ENCODE measurements around the gene B3GNT5.
A peak's percentile ranks its signal among the peaks of the same experiment; 100 is the strongest.

The B3GNT5 gene

DNA sequence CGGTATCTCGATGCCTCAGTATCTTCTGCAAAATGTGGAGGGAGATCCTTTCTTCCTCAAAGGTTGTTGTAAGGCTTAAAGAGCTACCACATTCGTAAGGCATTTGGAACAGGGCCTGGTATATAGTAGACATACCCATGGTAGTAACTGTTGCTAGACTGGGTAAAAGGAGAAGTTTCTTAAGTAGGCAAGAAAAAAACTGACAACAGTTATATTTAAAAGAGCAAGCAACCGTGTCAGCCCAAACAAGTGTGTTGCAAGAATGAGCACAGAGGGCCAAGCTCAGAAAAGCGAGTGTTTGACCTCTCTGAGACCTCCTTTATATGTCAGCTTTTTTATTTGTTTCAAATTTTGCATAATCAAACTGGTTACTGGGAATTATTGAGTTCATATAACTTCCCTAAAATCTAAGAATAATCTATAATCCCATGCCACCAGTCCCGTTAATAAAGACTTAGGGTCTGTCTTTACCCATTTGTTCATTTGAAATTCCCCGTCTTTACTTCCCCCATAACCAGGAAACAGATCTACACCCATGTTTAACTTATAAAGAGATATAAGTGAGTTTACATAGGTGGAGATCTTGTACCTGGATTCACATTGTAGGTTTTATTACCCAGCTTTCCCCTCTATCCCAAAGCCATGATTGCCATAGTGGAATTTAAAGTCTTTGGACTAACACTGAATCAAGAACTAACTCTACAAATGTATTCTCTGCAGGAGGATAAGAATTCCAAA lies 7.3 kb downstream of the B3GNT5 start:
- TF ChIP-seq, protein P1, sequence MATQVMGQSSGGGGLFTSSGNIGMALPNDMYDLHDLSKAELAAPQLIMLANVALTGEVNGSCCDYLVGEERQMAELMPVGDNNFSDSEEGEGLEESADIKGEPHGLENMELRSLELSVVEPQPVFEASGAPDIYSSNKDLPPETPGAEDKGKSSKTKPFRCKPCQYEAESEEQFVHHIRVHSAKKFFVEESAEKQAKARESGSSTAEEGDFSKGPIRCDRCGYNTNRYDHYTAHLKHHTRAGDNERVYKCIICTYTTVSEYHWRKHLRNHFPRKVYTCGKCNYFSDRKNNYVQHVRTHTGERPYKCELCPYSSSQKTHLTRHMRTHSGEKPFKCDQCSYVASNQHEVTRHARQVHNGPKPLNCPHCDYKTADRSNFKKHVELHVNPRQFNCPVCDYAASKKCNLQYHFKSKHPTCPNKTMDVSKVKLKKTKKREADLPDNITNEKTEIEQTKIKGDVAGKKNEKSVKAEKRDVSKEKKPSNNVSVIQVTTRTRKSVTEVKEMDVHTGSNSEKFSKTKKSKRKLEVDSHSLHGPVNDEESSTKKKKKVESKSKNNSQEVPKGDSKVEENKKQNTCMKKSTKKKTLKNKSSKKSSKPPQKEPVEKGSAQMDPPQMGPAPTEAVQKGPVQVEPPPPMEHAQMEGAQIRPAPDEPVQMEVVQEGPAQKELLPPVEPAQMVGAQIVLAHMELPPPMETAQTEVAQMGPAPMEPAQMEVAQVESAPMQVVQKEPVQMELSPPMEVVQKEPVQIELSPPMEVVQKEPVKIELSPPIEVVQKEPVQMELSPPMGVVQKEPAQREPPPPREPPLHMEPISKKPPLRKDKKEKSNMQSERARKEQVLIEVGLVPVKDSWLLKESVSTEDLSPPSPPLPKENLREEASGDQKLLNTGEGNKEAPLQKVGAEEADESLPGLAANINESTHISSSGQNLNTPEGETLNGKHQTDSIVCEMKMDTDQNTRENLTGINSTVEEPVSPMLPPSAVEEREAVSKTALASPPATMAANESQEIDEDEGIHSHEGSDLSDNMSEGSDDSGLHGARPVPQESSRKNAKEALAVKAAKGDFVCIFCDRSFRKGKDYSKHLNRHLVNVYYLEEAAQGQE (IDR thresholded peaks at IDR 0.05; ENCODE audit: insufficient replicate concordance, low read depth): no peak
- TF ChIP-seq POLR2AphosphoS5 (IDR thresholded peaks at IDR 0.05; ENCODE audit: low read depth): no peak
- no peak for TF ChIP-seq GABPA (IDR thresholded peaks at IDR 0.05; ENCODE audit: low read depth)
- TF ChIP-seq, protein P2, sequence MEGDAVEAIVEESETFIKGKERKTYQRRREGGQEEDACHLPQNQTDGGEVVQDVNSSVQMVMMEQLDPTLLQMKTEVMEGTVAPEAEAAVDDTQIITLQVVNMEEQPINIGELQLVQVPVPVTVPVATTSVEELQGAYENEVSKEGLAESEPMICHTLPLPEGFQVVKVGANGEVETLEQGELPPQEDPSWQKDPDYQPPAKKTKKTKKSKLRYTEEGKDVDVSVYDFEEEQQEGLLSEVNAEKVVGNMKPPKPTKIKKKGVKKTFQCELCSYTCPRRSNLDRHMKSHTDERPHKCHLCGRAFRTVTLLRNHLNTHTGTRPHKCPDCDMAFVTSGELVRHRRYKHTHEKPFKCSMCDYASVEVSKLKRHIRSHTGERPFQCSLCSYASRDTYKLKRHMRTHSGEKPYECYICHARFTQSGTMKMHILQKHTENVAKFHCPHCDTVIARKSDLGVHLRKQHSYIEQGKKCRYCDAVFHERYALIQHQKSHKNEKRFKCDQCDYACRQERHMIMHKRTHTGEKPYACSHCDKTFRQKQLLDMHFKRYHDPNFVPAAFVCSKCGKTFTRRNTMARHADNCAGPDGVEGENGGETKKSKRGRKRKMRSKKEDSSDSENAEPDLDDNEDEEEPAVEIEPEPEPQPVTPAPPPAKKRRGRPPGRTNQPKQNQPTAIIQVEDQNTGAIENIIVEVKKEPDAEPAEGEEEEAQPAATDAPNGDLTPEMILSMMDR (IDR thresholded peaks at IDR 0.05; ENCODE audit: insufficient read depth, low read length): no peak
- no peak for TF ChIP-seq SPI1 (IDR thresholded peaks at IDR 0.05; ENCODE audit: borderline replicate concordance, low read depth)
- peak; percentile 69 to 86 for DNase-seq (ENCODE audit: low read depth in 1 of 2, low spot score in 1 of 2)
- H3K4me3 ChIP-seq (replicated peaks; ENCODE audit: insufficient read depth, low read length): no peak overlapping the region
- peak overlapping the region; percentile 92 for H3K27ac ChIP-seq (replicated peaks)
- H3K27me3 ChIP-seq (ENCODE audit: insufficient read depth, poor library complexity, severe bottlenecking): no peaks in the 10 kb centered on the region

DNA sequence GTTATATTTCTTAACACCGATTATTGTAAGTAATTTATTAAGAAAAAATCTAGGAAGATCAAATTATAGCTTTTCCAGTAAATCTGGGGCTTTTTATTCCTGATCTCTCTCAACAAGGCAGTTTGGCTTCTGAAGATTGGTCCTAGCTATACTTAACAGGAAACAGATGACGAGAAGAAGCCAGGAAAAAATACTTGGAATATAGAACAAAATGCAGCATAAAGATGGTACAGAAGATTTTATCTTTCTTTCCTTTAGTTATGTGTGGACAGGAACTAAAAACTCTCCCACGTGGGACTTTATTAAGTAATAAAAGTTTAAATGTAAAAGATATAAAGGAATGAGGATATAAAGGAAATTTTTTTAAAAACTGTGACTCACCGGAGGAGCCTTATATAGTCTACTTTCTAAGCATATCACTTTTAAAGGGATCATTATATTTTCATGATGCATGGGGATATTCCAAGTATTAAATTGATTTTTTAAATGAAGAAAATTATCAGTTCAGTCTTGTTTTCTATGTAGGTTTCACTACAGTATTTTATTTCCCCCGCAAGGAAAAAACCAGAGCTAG lies 8.2 kb downstream of the B3GNT5 start:
- no peak for DNase-seq (ENCODE audit: low read depth in 1 of 2, low spot score in 1 of 2)
- Histone ChIP-seq H3K4me3 (replicated peaks; ENCODE audit: insufficient read depth, low read length) (no peak overlapping the region), H3K27me3 (ENCODE audit: insufficient read depth, poor library complexity, severe bottlenecking) (no peaks in the 10 kb centered on the region), H3K27ac (replicated peaks) (peak overlapping the region; percentile 92)
- TF ChIP-seq GABPA (IDR thresholded peaks at IDR 0.05; ENCODE audit: low read depth) (no peak), SPI1 (IDR thresholded peaks at IDR 0.05; ENCODE audit: borderline replicate concordance, low read depth) (no peak), POLR2AphosphoS5 (IDR thresholded peaks at IDR 0.05; ENCODE audit: low read depth) (no peak)
- TF ChIP-seq, protein P1 (IDR thresholded peaks at IDR 0.05; ENCODE audit: insufficient replicate concordance, low read depth): no peak
- TF ChIP-seq, protein P2 (IDR thresholded peaks at IDR 0.05; ENCODE audit: insufficient read depth, low read length): no peak

DNA sequence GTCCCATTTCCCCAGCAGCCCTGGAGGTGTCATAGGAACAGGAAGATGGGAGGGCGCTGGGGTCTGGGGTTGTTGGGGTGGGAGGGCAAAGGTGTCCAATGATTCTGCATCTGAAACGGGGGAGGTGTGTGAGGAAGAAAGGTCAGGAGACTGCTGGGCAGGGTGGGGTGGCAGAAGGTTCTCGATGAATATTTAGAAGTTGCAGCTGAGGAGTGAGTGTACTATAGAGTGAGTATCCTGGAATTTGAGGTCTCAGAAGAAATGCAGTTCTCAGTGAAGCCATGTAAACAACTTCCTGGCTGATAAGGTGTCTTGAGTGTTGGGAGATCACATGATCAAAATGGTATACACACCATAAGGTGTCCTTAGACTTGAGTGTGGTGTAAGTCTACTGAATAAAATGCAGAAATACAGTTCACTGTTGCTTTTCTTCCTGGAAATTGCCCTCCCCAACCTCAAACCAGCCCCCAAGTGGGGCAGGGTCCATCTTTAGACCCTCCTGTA lies 9.9 kb downstream of the B3GNT5 start:
- Histone ChIP-seq H3K4me3 (replicated peaks; ENCODE audit: insufficient read depth, low read length) (no peak overlapping the region), H3K27ac (replicated peaks) (no peak overlapping the region), H3K27me3 (ENCODE audit: insufficient read depth, poor library complexity, severe bottlenecking) (no peaks in the 10 kb centered on the region)
- TF ChIP-seq, protein P1 (IDR thresholded peaks at IDR 0.05; ENCODE audit: insufficient replicate concordance, low read depth): no peak
- TF ChIP-seq, protein P2 (IDR thresholded peaks at IDR 0.05; ENCODE audit: insufficient read depth, low read length): no peak
- TF ChIP-seq GABPA (IDR thresholded peaks at IDR 0.05; ENCODE audit: low read depth): no peak
- TF ChIP-seq POLR2AphosphoS5 (IDR thresholded peaks at IDR 0.05; ENCODE audit: low read depth): no peak
- no peak for TF ChIP-seq SPI1 (IDR thresholded peaks at IDR 0.05; ENCODE audit: borderline replicate concordance, low read depth)
- no peak for DNase-seq (ENCODE audit: low read depth in 1 of 2, low spot score in 1 of 2)

Measured in HL-60 (cell line).